Activated CD8-positive, alpha-beta memory T cell treated with anti-CD3 and anti-CD28 coated beads, Interleukin-2, amount 50 U/mL, for 24 hours (primary cell): ENCODE results near the gene DNAJC27.

Experiments used
- DNase-seq: peaks from one replicate; pipeline ENCODE4 v3.0.0-alpha.2; 2020; ENCODE audit errors: extremely low read depth

Gene DNAJC27

GRCh38 chr2:24970483-24971285 lies 1.1 kb downstream of the DNAJC27 start:
- DNase-seq = no peak

- DNase-seq = no peak
Observed at GRCh38 chr2:24969784-24970183, 2.0 kb downstream of the DNAJC27 start.

- DNase-seq = no peak
Observed at GRCh38 chr2:24961903-24962302, 9.9 kb downstream of the DNAJC27 start.

- no peak for DNase-seq
Observed at GRCh38 chr2:24959761-24960160, 12.0 kb downstream of the DNAJC27 start.

GRCh38 chr2:24958411-24958935 lies 13.3 kb downstream of the DNAJC27 start:
- DNase-seq = no peak

- DNase-seq = no peak
Observed at GRCh38 chr2:24957976-24958375, 13.8 kb downstream of the DNAJC27 start.

GRCh38 chr2:24957221-24957620 lies 14.5 kb downstream of the DNAJC27 start:
- DNase-seq = no peak

GRCh38 chr2:24955921-24956320 lies 15.8 kb downstream of the DNAJC27 start:
- DNase-seq = no peak

GRCh38 chr2:24955232-24955631 lies 16.5 kb downstream of the DNAJC27 start:
- DNase-seq = no peak

- DNase-seq = no peak
Observed at GRCh38 chr2:24950102-24950501, 21.7 kb downstream of the DNAJC27 start.

GRCh38 chr2:24948506-24948905 lies 23.2 kb downstream of the DNAJC27 start:
- DNase-seq = no peak

GRCh38 chr2:24947561-24948157 lies 24.1 kb downstream of the DNAJC27 start:
- DNase-seq = no peak

GRCh38 chr2:24945907-24946306 lies 25.8 kb downstream of the DNAJC27 start:
- DNase-seq = no peak

- DNase-seq = no peak
Observed at GRCh38 chr2:24943427-24944053, 28.2 kb downstream of the DNAJC27 start.

GRCh38 chr2:24939353-24939752 lies 32.4 kb downstream of the DNAJC27 start:
- DNase-seq = no peak

GRCh38 chr2:24937236-24937635 lies 34.5 kb downstream of the DNAJC27 start:
- no peak for DNase-seq

GRCh38 chr2:24935145-24935544 lies 36.6 kb downstream of the DNAJC27 start:
- DNase-seq = no peak

- no peak for DNase-seq
Observed at GRCh38 chr2:24932715-24933114, 39.0 kb downstream of the DNAJC27 start.

- no peak for DNase-seq
Observed at GRCh38 chr2:24930768-24931167, 41.0 kb downstream of the DNAJC27 start.

- no peak for DNase-seq
Observed at GRCh38 chr2:24929230-24929629, 42.5 kb downstream of the DNAJC27 start.

- no peak for DNase-seq
Observed at GRCh38 chr2:24928036-24928435, 43.7 kb downstream of the DNAJC27 start.

GRCh38 chr2:24926602-24927252 lies 45.0 kb downstream of the DNAJC27 start:
- DNase-seq = no peak
